ENCODE measurements around the gene DTNB.

DTNB gene

DNA sequence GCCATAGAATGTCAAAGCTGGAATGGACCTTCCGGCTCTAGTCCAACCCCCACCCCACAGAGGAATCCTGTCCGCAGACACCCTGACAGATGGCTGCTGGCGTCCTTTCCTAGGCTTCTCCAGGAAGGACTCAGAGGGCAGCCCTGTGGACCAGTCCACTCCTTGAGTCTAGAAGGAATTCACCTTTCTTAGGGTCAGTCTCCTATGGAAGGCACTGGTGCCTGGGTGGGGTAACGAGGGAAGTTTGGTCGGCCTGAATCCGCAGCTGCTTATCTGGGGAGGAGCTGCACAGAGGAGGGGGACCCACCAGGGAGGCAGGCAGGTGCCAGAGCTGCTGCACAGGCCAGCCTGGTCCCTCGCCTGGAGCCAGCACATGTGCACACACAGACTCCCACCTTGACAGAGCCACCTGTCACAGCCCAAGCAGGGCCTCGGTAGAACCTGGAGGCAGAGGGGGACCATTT, 334.1 kb downstream of the DTNB start:
- TF ChIP-seq, protein P1, sequence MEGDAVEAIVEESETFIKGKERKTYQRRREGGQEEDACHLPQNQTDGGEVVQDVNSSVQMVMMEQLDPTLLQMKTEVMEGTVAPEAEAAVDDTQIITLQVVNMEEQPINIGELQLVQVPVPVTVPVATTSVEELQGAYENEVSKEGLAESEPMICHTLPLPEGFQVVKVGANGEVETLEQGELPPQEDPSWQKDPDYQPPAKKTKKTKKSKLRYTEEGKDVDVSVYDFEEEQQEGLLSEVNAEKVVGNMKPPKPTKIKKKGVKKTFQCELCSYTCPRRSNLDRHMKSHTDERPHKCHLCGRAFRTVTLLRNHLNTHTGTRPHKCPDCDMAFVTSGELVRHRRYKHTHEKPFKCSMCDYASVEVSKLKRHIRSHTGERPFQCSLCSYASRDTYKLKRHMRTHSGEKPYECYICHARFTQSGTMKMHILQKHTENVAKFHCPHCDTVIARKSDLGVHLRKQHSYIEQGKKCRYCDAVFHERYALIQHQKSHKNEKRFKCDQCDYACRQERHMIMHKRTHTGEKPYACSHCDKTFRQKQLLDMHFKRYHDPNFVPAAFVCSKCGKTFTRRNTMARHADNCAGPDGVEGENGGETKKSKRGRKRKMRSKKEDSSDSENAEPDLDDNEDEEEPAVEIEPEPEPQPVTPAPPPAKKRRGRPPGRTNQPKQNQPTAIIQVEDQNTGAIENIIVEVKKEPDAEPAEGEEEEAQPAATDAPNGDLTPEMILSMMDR (IDR thresholded peaks at IDR 0.05; ENCODE audit: low read depth, low read length) = no peak
- DNase-seq (ENCODE audit: low read depth in 2 of 2) = no peak
- no peak overlapping the region for H3K4me3 ChIP-seq (replicated peaks in 1 of 2; ENCODE audit: low read depth in 2 of 2, low read length in 2 of 2)

DNA sequence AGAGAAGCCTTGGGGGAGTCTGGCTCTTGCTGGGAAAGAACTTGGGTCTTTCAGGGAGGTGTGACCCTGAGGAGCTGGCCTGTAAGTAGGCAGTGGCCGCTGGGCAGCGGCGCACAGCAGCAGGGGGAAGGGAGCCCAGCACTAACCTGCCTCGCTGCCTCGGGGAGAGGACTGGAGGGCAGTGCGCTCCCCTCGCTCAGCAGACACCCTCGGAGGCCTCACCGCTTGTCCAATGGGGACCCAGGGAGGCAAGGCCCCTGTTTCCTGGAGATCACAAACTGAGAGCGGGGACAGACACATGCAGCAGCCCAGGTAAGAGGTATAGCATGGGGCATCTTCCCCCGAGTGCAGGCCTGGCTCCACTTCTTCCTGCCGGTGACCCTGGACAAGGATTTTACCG, 335.0 kb downstream of the DTNB start:
- TF ChIP-seq, protein P1 (IDR thresholded peaks at IDR 0.05; ENCODE audit: low read depth, low read length) = no peak
- H3K4me3 ChIP-seq (replicated peaks in 1 of 2; ENCODE audit: low read depth in 2 of 2, low read length in 2 of 2) = no peak overlapping the region
- no peak for DNase-seq (ENCODE audit: low read depth in 2 of 2)

DNA sequence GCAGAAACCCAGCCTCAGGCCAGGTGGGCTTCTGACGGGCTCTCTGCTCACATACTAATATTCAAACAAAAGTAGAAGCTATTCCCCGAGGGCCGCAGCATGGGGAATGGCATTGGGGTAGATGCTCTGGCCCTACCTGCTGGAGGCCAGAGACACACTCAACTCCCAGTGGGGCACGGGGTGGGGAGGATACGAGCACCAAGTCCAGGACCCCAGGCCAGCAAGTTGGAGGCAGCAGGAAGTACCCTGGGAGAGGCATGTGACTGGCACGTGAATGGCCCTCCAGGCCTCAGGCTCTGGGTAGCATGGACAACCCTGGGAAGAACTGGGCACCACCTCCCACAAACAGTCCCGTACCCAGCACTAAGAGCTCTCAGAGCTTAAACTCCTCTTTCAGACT, 335.5 kb downstream of the DTNB start:
- TF ChIP-seq, protein P1 (IDR thresholded peaks at IDR 0.05; ENCODE audit: low read depth, low read length) = no peak
- H3K4me3 ChIP-seq (replicated peaks in 1 of 2; ENCODE audit: low read depth in 2 of 2, low read length in 2 of 2) = no peak overlapping the region
- no peak for DNase-seq (ENCODE audit: low read depth in 2 of 2)

DNA sequence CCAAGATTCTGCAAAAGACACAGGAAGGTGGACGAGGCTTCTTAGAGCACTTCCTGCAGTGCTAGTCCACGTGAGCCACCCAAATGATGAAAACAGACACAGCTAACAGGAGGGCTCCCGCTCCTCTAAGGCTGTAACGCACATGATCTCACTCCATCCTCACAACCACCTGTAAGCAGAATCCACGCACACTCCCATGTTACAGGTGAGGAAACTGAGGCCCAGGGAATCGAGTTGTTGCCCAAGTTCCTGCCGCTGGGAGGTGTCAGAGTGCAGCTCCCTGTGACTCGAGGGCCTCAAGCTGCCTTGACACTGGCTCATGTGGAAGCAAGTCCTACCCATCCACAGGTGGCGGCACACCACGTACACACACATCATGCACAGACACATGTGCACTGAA, 336.1 kb downstream of the DTNB start:
- TF ChIP-seq, protein P1 (IDR thresholded peaks at IDR 0.05; ENCODE audit: low read depth, low read length) = no peak
- H3K4me3 ChIP-seq (replicated peaks in 1 of 2; ENCODE audit: low read depth in 2 of 2, low read length in 2 of 2) = no peak overlapping the region
- DNase-seq (ENCODE audit: low read depth in 2 of 2) = no peak

DNA sequence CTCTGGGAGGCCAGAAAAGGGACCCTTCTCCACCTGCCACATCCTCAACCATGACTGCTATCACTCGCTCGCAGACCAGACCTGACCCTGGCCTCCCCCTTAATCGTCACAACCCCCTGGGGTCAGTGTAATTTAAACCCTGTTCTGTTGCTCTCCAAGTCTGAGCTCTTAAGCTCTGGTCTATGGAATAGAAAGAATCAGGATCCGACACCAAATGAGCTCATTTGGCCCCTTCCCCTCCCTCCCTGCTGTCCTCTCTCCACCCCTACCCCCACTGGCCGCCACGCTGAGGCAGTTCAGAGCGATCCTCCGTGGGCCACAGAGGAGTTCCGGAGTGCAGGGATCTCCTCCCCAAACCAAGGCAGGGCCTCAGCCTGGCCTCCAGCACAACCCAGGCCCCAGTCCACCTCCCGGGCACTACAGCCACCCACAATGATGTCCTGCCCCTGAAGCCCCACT, 337.0 kb downstream of the DTNB start:
- no peak overlapping the region for H3K4me3 ChIP-seq (replicated peaks in 1 of 2; ENCODE audit: low read depth in 2 of 2, low read length in 2 of 2)
- no peak for DNase-seq (ENCODE audit: low read depth in 2 of 2)
- TF ChIP-seq, protein P1 (IDR thresholded peaks at IDR 0.05; ENCODE audit: low read depth, low read length) = no peak

DNA sequence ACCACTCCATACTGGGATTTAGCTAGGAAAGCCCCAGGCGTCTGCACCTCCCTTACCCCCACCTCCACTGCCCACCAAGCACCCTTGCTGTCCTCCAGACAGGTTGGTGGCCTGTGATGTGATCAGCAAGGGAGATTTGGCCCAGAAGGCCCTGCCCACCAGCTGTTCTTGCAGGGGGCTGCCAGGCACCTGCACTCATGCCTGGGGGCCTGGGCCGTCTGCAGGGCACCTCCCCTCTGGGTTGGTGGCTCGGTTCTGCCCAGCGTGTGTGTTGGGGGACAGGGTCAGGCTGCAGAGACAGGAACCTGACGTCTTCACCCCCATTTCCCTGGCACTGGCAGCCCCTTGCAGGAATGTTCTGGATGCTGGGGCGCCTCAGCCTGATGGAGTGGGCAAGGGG, 337.4 kb downstream of the DTNB start:
- no peak for DNase-seq (ENCODE audit: low read depth in 2 of 2)
- H3K4me3 ChIP-seq (replicated peaks in 1 of 2; ENCODE audit: low read depth in 2 of 2, low read length in 2 of 2) = no peak overlapping the region
- TF ChIP-seq, protein P1 (IDR thresholded peaks at IDR 0.05; ENCODE audit: low read depth, low read length) = no peak

DNA sequence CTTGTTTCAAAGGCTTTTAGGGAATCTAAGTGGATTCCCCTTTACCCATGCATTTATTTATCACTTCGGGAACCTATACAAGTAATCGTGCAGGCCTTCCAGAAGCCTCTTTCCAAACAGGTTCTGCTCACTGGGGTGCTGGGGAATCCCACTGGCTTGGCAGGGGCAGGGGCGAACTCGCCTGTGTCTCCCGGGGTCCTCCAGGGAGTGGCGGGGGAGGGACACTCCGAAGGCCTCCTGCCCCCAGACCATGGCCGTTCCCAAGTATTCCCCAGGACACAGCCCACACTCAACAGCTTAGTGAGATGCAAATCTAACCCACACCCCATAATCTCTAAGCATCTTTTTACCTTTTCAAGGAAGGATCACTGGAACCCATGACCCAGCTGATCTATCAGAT, 338.2 kb downstream of the DTNB start:
- TF ChIP-seq, protein P1 (IDR thresholded peaks at IDR 0.05; ENCODE audit: low read depth, low read length) = no peak
- no peak for DNase-seq (ENCODE audit: low read depth in 2 of 2)
- H3K4me3 ChIP-seq (replicated peaks in 1 of 2; ENCODE audit: low read depth in 2 of 2, low read length in 2 of 2) = no peak overlapping the region

Measured in cardiac fibroblast (primary cell).